Loucy (cell line): ENCODE results near the gene PCBP2.

ENCODE experiments used
- EZH2phosphoT487 ChIP-seq: fragments of 200-600 bp; IDR thresholded peaks from 2 replicates; pipeline ENCODE4 v1.6.1; 2018; ENCODE audit warnings: antibody characterized with exemption, mild to moderate bottlenecking, moderate library complexity, borderline replicate concordance
- TF ChIP-seq, protein P1 (sequence below): fragments of 200-600 bp; sonication (generic); conservative IDR thresholded peaks from 2 replicates; pipeline ENCODE4 v1.5.1; 2014; ENCODE audit warnings: mild to moderate bottlenecking, antibody characterized with exemption, low read length

DNA sequence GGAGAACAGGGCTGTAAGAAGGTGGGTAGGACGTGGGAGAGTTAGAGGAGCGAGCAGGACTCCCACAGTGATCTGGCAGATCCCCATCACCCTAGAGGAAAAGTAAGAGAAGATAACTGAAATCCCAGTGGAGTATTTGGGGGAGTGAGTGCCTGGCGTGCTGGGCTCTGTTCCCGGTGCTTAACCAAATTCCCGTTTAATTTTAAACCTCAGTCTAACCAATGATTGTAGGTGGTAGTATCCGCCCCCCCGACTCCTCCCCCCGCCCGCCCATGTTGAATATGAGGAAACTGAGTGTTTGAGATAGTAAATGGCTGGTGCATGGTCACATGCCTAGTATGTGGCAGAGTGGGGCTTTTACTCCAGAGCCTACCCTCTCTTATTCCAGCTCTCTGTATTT is 50.4 kb downstream of the PCBP2 start:
- TF ChIP-seq, protein P1, sequence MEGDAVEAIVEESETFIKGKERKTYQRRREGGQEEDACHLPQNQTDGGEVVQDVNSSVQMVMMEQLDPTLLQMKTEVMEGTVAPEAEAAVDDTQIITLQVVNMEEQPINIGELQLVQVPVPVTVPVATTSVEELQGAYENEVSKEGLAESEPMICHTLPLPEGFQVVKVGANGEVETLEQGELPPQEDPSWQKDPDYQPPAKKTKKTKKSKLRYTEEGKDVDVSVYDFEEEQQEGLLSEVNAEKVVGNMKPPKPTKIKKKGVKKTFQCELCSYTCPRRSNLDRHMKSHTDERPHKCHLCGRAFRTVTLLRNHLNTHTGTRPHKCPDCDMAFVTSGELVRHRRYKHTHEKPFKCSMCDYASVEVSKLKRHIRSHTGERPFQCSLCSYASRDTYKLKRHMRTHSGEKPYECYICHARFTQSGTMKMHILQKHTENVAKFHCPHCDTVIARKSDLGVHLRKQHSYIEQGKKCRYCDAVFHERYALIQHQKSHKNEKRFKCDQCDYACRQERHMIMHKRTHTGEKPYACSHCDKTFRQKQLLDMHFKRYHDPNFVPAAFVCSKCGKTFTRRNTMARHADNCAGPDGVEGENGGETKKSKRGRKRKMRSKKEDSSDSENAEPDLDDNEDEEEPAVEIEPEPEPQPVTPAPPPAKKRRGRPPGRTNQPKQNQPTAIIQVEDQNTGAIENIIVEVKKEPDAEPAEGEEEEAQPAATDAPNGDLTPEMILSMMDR: no peak
- TF ChIP-seq EZH2phosphoT487: no peak
